Islet precursor cell (in vitro differentiated cells): ENCODE data around the gene PTPRD.

Experiments used
- DNase-seq: peaks from one replicate; pipeline ENCODE4 v3.0.0-alpha.2; 2018

Gene PTPRD

GRCh38 chr9:8733131-8733954 lies 1879.5 kb downstream of the PTPRD start:
- DNase-seq: peak; percentile 60

GRCh38 chr9:8732367-8733075 lies 1880.3 kb downstream of the PTPRD start:
- no peak for DNase-seq

DNA sequence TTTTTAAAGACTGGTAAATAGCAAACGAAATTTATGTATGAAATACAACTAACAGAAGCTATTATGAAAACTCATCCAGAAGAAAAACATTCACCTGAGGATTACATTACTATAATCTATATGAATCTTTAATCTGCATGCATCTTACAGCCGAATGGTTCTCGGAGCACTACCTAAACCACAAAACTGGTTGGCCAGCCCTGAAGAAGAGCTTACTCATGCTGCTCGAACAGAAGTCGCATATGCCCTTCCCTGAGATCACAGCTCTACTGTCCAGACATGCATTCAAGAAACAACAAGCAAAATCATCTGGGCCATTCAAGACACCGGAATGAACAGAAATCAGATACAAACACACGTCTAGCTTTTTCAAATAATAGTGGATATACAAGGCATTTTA lies 1882.2 kb downstream of the PTPRD start:
- DNase-seq: peak; percentile 82

- no peak for DNase-seq
These were observed 1883.9 kb downstream of the PTPRD start for GRCh38 chr9:8728910-8729309.

- no peak for DNase-seq
These were observed 1885.6 kb downstream of the PTPRD start for GRCh38 chr9:8727191-8727590.

DNA sequence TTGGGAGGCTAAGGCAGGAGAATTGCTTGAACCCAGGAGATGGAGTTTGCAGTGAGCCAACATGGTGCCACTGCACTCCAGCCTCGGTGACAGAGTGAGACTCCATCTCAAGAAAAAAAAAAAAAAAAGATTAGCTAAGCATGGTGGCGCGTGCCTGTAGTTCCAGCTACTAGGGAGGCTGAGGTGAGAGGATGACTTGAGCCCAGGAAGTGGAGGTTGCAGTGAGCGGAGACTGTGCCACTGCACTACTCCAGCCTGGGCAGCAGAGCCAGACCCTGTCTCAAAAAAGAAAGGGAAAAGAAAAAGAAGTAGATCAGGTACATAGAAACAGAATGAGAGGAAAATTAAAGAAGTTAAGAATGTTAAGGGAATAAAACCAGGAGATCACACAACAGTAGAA lies 1886.1 kb downstream of the PTPRD start:
- no peak for DNase-seq

GRCh38 chr9:8725635-8726034 lies 1887.2 kb downstream of the PTPRD start:
- peak; percentile 64 for DNase-seq

DNA sequence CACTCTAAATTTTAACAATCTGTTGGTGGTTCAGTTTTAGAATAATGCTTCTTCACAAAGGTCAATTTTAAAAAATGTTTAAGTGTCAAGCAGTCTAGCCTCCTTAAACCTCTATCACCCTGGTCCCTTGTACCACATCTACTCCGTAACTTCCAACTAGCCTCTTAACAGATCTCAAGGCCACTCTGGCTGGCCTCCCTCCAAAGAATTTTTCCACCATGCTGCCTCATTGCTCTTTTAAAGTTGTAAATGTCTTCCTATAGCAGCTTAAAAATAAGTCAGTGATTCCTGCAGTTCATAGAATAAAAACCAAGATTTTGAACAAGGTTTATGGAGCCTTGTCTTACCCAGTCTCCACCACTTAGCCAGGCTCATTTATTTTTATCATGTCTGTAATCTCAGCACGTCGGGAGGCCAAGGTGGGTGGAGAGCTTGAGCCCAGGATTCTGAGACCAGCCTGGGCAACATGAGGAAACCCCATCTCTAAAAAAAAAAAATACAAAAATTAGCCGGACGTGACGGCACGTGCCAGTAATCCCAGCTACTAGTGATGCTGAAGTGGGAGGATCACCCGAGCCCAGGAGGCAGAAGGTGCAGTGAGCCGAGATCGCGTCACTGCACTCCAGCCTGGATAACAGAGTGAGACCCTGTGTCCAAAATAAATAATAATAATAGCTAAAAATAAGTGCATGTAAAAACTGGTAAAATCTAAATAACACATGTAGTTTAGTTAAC lies 1888.4 kb downstream of the PTPRD start:
- DNase-seq: peak; percentile 56

GRCh38 chr9:8723195-8723594 lies 1889.6 kb downstream of the PTPRD start:
- no peak for DNase-seq

DNA sequence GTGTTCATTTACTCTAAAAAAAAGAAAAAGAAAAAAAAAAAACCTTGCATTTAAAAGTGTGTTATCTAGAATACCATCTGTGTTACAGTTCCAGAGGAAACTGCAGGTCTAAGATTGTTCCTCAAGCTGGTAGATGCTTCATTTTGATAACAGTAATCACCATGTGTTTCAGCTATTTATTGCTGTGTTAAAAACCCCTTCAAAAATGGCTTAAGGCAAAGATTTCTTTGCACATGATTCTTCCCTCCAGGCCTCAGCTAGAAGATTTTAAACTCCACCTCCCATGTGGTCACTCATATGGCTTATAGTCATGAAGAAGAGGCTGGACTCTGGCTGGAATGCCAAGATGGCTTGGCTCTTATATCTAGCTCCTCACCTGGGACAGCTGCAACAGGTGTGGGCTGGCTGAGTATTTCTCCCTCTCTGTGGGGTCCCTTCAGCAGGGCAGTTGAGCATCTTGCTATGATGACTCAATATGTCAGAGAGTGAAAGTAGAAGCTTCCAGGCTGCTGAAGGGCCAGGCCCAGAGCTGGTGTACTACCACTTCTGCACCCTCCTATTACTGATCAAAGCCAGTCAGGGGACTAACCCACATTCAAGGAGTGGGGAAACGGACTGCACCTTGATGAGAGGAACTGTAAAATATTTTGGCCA lies 1892.8 kb downstream of the PTPRD start:
- peak; percentile 85 for DNase-seq

GRCh38 chr9:8718121-8718725 lies 1894.6 kb downstream of the PTPRD start:
- no peak for DNase-seq

- DNase-seq: no peak
These were observed 1895.7 kb downstream of the PTPRD start for GRCh38 chr9:8717146-8717545.

DNA sequence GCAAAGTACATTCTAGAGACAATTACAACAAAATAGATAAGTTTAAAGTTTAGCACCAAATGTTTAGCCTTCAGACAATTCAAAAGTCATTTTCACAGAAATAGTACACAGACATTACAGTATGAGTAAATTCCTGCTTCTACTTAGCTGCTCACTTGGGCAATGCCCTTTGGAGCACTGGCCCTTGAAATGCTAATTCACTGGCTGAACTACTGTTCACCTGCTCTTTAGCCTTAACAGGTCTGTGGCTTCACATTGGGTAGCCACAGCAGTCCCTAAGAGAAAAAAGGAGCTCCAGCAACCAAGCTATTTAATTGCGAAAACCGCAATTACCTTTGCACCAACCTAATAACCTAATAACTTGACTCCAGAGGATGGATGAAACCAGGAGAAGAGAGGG lies 1897.0 kb downstream of the PTPRD start:
- DNase-seq: no peak

DNA sequence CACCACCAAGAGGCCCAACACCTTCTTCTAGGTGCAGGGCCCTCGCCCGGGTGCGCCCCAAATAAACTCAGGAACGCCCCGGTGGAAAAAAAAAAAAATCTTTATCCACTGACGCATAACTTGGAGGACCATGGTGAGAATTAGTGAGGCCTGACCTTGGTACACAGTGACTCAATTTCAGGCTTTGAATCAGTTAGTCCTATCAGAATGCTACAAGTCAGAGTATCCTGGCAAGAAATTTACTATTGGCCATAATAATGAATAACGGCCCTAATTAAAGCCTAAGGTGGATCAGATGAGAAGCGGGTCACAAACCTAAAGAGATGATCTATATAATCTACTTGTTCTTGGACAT lies 1899.0 kb downstream of the PTPRD start:
- DNase-seq: no peak

GRCh38 chr9:8713149-8713810 lies 1899.5 kb downstream of the PTPRD start:
- DNase-seq: no peak

GRCh38 chr9:8709731-8710130 lies 1903.1 kb downstream of the PTPRD start:
- no peak for DNase-seq

GRCh38 chr9:8708728-8709127 lies 1904.1 kb downstream of the PTPRD start:
- DNase-seq: no peak

DNA sequence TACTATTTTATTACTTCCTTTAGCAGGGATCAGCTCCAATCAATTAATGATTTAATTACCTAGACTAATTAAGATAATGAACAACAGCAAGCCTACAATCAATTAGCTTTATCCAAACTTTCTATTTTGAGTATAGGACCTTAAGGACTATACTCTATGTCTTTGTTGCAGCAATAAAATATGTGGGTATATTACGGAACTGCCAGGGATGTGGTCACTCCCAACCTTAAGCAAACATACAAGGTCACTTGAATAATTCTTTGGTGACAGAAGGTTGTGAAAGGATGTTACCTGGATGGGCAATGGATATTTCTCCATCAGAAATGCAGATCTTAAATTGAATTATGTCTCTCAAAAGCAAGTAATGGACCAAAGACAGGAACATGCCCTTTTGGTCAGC lies 1905.8 kb downstream of the PTPRD start:
- DNase-seq: no peak

GRCh38 chr9:8706531-8706930 lies 1906.3 kb downstream of the PTPRD start:
- DNase-seq: no peak

DNA sequence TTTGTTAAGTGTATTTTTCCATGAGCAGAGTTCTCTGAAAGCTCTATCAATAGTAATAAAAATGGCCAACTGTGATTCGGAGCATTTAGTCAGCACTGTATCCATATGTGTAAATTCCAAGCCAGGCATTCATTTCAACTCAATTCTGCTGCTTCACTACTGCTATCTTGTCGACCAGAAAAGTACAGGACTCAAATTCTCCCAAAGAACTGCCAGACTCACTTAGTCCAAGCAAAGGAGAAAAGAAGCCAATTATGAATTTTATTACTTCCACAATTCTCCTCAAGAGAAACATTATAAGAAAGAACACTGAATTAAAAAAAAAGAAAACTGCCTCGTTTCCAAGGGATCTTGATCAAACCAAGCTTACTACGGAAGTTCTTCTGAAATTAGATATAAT lies 1906.9 kb downstream of the PTPRD start:
- DNase-seq: no peak

GRCh38 chr9:8703904-8704303 lies 1908.9 kb downstream of the PTPRD start:
- DNase-seq: no peak

- no peak for DNase-seq
These were observed 1910.9 kb downstream of the PTPRD start for GRCh38 chr9:8701904-8702303.
